Hematopoietic multipotent progenitor cell treated with erythropoietin and hydrocortisone succinate and interleukin-3 and kit ligand, for 17 days (in vitro differentiated cells): ENCODE measurements around the gene BIRC2.

Source experiments
- DNase-seq: peaks from one replicate; pipeline ENCODE4 v3.0.0-alpha.2; 2015; ENCODE audit warnings: low spot score

The BIRC2 gene

DNA sequence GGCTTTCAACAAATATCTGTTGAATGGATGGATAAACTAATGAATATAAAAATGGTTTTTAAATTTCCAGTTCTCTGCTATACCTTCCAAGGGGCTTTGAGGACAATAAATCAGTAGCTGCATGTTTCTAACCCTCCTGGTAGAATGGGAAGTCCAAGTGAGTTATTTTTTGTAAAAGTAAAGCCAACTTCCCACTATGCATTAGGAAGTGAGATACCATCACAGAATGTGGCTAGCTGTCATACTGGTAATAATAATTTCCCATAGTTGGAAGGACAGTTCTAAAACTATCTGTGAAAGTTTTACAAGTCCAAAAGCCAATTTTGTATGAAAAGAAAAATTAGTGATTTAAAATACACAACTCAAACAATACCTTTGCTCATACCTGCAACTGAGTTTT, 55.5 kb downstream of the BIRC2 start:
- no peak for DNase-seq

DNA sequence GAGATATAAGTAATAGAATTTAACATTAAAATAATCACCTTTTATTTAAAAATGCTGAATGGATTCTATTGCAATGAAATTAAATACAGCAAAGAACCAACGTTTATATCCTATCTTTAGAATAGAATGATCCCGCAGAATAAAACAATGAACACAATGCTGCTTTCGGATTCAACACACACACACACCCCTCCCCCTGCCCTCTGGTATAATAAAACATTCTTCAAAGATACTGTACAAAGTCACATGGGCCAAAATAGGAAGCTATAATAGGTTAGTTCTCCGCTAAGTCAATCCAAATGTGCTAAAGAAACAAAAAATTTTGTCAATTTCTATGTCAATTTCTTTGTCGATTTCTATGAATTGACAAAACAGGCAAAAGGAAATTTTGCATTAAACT, 58.5 kb downstream of the BIRC2 start:
- no peak for DNase-seq

DNA sequence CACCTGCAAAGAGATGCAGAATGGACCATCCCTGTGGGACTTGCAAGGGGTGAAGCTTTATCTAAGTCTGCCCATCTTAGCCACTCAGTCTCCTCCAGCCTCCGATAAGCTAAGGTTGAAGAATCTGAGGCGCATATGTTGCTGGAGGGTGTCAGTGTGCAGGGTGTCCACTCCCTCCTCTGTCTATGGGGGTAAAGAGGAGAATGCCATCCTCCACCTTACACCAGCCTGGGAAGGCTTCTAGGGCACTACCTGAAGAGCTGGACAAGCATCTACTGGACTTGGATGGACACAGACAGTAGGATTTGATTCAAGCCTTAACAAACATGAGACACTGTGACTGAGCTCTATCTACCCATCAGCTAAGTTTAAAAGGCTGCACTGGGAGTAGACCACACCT, 59.1 kb downstream of the BIRC2 start:
- DNase-seq = no peak

DNA sequence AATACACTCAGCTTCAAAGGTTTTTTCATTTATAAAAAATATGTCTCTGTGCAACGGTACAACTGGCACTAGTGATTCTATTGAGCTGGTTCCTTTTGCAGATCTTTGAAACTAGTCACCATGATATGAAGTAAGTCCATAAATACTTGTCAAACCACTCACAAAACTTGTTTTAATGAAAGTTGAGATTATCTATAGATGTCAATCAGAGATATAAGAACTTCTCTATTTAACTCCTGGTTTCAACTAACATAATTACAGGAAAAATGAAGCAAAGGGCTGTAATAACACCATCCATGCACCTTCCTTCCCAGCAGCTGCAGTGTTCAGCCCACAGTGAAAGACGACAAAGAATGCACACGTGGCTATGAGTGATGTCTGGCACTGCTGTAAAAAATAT, 60.9 kb downstream of the BIRC2 start:
- DNase-seq = no peak

DNA sequence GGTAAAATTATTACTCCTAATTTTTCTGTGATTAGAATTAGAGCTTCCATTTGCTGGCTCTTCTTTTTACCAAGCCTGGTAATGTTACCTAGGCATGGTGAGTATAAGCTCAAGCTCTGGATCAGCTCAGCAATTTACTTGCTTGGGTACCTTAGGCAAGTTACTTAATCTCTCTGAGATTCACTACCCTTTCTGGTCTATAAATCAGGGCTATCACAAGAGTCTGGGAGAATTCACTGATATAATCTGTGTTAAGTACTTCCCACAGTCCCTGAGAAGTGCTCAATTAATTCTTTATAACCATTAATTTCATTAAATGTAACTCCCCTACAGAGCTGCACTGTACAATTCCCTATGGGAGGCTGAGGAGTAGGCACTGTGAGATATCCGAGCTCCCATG, 61.3 kb downstream of the BIRC2 start:
- no peak for DNase-seq

DNA sequence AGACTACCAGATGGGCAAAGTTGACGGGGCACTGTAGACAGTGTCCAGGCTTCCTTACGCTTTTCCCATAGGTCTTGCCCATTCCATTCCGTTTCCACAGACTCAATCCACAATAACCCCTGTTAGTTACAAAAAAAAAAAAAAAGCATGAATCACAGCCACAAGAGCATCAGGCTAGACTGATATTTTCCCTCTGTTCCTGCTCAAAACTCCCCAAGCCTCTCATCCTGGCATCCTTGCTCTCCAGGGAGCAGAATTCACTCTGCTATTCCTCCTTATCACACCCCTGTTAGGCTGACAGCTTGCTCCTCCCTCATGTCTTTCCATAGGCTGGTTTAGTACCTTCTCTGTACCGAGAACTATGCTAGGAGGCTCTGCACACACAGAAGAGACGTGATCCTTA, 63.4 kb downstream of the BIRC2 start:
- DNase-seq = no peak

DNA sequence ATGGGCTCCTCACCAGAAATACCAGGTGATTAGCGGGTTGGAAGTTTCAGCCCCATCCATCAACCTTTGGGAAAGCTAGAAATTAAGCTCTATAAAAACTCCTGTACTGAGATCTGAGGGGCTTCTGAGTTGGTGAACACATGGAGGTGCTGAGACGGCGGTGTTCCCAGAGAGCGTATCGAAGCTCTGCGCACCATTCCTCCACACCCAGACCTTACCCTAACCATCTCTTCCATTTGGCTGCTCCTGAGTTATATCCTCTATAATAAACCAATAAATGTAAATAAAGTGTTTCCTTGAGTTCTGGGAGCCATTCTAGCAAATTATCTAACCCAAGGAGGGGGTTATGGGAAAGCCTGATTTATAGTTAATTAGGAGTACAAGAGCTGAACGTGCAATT, 64.1 kb downstream of the BIRC2 start:
- no peak for DNase-seq

DNA sequence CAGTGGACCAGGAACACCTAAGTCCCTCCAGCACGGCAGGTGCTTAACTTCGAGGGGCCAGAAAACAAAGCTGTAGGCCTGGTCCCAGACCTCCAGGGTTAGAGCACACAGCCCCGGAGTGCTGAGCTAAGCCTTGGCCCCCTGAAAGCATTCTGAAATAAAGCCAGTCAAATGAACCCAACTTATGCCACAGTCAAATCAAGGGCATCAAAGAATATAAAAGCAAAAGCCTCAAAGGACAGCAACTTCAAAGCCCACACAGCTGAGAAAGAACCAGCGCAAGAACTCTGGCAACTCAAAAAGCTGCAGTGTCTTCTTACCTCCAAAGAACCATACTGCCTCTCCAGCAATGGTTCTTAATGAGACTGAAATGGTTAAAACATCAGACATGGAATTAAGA, 66.5 kb downstream of the BIRC2 start:
- DNase-seq = no peak

DNA sequence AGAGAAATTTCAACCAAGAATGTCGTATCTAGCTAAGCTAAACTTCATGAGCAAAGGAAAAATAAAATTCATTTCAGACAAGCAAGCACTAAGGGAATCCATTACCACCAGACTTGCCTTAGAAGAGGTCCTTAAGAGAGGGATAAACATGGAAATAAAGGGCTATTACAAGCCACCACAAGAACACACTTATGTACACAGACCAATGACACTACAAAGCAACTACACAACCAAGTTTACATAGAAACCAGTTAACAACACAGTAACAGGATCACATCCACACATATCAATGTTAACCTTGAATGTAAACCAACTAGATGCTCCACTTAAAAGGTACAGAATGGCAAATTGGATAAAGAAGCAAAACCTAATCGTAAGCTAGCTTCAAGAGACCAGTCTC, 67.5 kb downstream of the BIRC2 start:
- DNase-seq = no peak

DNA sequence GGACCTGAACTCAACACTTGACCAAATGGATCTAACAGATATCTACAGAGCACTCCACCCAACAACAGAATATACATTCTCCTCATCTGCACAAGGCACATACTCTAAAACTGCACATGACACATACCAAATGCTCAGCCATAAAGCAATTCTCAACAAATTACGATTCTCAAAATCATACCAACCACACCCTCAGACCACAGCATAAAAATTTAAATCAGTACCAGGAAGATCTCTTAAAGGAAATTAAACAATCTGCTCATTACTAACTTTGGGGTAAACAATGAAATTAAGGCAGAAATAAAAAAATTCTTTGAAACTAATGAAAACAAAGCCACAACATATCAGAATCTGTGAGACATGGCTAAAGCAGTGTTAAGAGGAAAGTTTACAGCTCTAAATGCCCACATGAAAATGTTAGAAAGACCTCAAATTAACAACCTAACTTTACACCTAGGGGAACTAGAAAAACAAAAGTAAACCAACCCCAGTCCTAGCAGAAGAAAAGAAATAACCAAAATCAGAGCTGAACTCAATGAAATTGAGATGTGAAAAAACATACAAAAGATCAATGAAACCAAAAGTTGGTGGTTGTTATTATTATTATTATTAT, 68.4 kb downstream of the BIRC2 start:
- no peak for DNase-seq

DNA sequence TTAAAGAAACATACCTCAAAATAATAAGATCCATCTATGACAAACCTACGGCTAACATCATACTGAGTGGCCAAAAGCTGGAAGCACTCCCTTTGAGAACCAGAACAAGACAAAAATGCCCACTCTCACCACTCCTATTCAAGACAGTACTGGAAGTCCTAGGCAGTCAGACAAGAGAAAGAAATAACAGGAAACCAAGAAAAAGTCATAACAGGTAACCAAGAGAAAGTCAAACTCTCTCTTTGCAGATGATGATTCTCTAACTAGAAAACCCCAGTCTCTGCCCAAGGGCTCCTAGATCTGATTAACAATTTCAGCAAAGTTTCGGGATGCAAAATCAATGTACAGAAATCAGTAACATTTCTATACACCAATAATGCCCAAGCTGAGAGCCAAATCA, 70.0 kb downstream of the BIRC2 start:
- no peak for DNase-seq

DNA sequence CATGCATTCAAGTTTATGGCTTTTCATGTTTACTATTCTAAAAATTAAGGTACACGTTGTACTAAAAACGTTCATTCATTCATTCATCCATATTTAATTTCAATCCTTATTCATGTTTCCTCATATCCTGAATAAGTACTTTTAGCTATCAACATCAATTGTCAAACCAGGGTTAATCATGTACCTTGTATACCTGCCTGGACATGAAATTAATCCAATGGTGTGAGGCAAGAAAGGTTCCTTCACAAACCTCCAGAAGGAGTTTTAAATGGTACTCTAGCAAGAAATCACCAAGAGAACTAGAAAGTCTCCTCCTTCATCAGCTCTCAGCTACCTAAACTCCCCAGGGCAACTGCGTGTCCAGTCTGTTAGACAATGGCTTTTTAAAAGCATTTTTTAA, 72.2 kb downstream of the BIRC2 start:
- DNase-seq = no peak

DNA sequence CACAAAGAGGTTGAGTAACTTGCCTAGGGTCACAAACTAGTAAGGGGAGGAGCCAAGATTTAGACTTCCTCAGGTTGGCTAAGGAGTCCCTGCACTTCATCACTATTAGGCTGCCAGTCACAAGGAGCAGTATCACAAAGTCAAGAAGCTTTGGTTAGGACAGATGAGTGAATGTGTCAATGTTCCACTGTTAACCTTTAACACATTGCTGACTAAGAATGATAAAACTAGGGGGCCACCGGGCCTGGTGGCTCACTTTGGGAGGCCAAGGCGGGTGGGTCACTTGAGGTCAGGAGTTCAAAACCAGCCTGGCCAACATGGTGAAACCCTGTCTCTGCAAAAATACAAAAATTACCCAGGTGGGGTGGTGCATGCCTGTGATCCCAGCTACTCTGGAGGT, 73.5 kb downstream of the BIRC2 start:
- no peak for DNase-seq

DNA sequence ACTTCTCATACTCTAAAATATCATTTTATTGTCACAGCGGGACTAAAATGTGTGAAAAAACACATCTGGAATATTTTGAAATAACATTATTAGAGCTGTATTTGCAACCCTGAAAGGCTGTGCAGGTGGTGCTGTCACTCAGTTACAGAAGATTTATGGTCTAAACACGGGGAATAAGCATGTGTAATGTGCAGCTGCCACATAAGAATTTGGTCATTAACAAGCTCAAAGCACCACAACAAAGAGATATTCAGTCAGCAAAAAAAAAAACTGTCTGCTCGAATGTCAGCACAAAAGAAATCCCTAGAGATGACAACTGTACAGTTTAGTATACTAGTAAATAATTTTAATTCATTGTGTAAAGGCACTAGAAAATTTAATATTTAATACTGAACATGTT, 74.2 kb downstream of the BIRC2 start:
- no peak for DNase-seq

DNA sequence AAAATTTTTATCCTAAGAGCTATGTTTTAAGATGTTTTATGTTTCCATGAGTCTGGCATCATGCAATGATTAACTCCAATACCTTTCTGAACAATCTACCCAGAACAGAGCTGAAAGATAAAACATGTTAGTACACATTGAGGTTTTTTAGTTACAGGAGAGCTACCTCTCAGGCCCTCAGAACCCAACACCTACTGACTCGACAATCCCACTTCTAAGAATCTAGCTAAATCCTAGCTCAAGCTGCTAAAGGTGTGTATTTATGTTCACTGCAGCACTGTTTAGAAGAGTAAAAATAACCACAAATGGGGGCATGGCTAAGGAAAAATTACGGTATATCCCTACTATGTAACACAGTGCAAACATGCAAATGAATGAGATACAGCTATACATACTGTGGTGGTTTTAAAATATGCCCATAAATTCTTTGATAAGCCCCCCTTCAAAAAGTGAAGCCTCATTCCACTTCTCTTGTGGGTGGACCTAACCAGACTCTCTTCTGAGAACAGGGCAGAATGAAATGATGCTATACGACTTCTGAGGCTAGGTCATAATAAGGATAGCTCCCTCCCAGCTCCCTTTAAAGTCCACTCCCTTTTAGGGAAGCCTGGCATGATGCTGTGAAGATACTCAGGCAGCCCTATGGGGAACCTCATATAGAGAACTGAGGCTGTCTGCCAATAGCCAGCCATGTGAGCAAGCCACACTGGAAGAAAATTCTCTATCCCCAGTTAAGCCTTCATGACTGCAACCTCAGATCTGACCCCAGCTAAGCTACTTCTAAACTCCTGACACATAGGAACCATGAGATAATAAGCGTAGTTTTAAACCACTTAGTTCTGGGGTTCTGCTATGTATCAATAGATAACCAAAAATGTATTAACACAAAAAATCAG, 76.1 kb downstream of the BIRC2 start:
- no peak for DNase-seq

DNA sequence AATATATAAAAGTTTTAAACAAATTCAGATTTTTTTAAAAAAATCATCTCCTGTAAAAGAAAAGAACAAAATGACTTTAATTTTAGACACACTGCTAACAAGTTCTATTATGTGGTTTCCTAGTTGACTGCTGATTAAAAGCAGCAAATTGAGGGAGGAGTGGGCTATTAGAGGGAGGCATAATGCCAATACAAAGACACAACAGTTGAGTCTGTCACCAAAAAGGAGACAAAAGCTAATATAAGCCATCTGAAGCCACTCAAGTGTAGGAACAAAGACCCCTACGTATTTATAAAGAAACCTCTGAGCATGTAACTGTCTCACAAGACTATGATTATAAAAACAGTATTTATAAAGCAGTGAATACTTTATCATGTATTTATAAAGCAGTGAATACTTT, 76.9 kb downstream of the BIRC2 start:
- DNase-seq = no peak

DNA sequence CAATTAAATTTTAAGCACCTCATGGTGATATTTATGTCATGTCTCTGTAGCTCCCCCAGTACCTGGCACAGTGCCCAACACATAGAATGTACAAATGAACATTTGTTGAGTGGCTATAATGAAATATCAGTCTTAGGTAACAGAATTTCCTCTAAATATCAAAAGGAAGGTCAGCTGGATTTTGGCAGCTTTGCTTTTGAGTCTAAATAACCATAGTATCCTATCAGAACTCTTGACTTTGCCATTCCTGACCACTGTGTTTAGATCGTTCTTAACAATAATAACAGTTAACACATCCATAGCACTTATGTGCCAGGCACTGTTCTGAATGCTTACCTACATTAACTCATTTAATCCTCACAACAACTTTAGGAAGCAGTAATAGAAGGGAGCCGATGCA, 79.0 kb downstream of the BIRC2 start:
- DNase-seq = no peak

DNA sequence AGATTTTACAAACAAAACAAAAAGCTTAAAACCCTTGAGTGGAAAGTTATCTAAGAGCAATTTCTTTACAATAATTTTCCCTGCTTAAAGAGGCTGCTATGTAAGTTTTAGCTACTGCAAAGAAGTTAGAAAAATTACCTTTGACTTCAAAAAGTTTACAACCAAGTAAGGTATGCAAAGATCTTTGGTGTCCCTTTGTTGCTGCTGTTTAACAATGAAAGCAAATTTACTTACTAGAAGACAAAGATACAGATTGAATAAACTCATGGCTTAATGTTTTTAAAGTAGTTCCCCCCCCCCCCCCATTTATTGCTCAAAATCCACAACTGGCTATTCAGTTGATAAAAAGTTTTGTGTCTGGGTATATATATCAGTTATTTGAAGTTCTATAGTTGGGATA, 79.6 kb downstream of the BIRC2 start:
- no peak for DNase-seq

DNA sequence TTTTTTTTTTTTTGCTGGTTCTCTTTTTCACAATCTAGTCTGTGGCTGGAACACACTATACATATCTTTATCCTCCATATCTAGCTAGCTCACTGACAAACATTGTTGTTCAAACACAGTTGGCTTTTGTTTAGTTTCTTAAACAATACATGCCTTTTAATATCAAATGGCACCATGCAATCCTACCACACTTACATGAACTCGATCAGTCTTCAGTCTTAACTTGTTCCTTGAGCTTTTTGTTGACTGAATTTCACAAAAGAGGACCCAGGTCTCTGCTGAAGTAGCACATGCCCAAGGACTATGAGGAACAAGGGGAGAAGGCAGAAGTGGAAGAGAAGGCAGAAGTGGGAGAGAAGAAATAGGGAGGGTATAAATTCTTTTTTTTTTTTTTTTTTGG, 80.1 kb downstream of the BIRC2 start:
- DNase-seq = no peak
